ENCODE data around the gene C9. TPM values are rescaled to one million over a fixed set of nuclear protein-coding genes. Genes with fewer than 3 reads are reported as not detected.

The C9 gene
- total and polyA plus RNA-seq, 2 of the 4 experiments (the other 2 are of a cell fraction): not detected

- Histone ChIP-seq H3K4me2 (ENCODE audit: low read depth, low read length) (no peak overlapping the region), H2AFZ (replicated peaks; ENCODE audit: low read length, poor library complexity) (no peak overlapping the region), H3K18ac (ENCODE audit: low read depth, low read length) (no peak overlapping the region), H4K20me1 (ENCODE audit: insufficient read depth, low read length) (no peaks in the 10 kb centered on the region), H3K4me1 (ENCODE audit: control insufficient read depth, insufficient read depth, low read length) (no peaks in the 10 kb centered on the region), H3K27ac (ENCODE audit: insufficient read depth, low read length) (no peak overlapping the region), H2AK5ac (ENCODE audit: low read depth, low read length) (no peak overlapping the region), H2BK15ac (ENCODE audit: low read depth, low read length) (no peak overlapping the region), H4K91ac (ENCODE audit: insufficient read depth, low read depth, low read length) (no peak overlapping the region), H3K9ac (ENCODE audit: low read depth, low read length) (no peak overlapping the region), H3K4me3 (ENCODE audit: insufficient read depth, low read depth, low read length) (no peak overlapping the region), H3K79me1 (ENCODE audit: low read depth in 1 of 2, low read length in 2 of 2) (no peaks in the 10 kb centered on the region), H2BK120ac (ENCODE audit: low read depth, low read length) (no peak overlapping the region), H3K23ac (ENCODE audit: low read depth, low read length) (no peak overlapping the region), H4K5ac (ENCODE audit: low read depth, low read length) (no peak overlapping the region), H2BK20ac (ENCODE audit: low read depth, low read length) (no peak overlapping the region), H3K9me3 (ENCODE audit: control insufficient read depth, insufficient read depth, low read length) (no peaks in the 10 kb centered on the region), H3K56ac (ENCODE audit: extremely low read depth, insufficient read depth, low read length) (no peak overlapping the region), H3K14ac (replicated peaks; ENCODE audit: low read depth, low read length) (no peak overlapping the region), H3K36me3 (ENCODE audit: control insufficient read depth, insufficient read depth, low read length) (peaks cover 29% of the 10 kb centered on the region), H2AK9ac (replicated peaks; ENCODE audit: low read depth, low read length, poor library complexity) (no peak overlapping the region), H3K4ac (ENCODE audit: low read depth, low read length) (no peak overlapping the region), H2BK5ac (ENCODE audit: low read depth, low read length, poor library complexity, severe bottlenecking) (no peak overlapping the region), H3K27me3 (ENCODE audit: control insufficient read depth, insufficient read depth, low read length) (no peaks in the 10 kb centered on the region), H4K8ac (ENCODE audit: low read depth in 2 of 2, low read length in 2 of 2) (no peak overlapping the region), H3K9me1 (ENCODE audit: insufficient read depth, low read length) (no peaks in the 10 kb centered on the region; the same call in 1 of the 2 replicates)
- CTCF ChIA-PET: interaction anchor here (0.8 kb wide), 1 partner anchor 56 kb away, joined by 3 read pairs; the partner anchor contains the start of gene DAB2
- DNase-seq: no peak
- WGBS, 2 experiments (ENCODE audit: extremely low coverage in 2 of 2, insufficient read length in 1 of 2): no CpG with 5 or more reads among the region's 5 CpGs
- POLR2A ChIA-PET (ENCODE audit: unreplicated experiment): interaction anchor here (0.6 kb wide), 1 partner anchor 43 kb away, joined by 3 read pairs; no protein-coding TSS in a partner anchor
- dilution Hi-C loops (cut with HindIII; ENCODE audit: low sequenced_read_pairs, unreplicated experiment) (no loop called here), intact Hi-C loops (cut with micrococcal nuclease) (no loop called here), in situ Hi-C loops (cut with MboI; ENCODE audit: low sequenced_read_pairs) (no loop called here)
- no TSS peak for BruUV-seq (replicated peaks)
- TF ChIP-seq RCOR1 (IDR thresholded peaks at IDR 0.05; ENCODE audit: insufficient replicate concordance, low read length) (no peak), ELK1 (IDR thresholded peaks at IDR 0.05; ENCODE audit: borderline replicate concordance, low read depth, low read length) (no peak), CHD1 (IDR thresholded peaks at IDR 0.05; ENCODE audit: low read depth, low read length) (no peak), MAFK (IDR thresholded peaks at IDR 0.05; ENCODE audit: low read depth, low read length) (no peak), BHLHE40 (IDR thresholded peaks at IDR 0.05; ENCODE audit: low read depth, low read length) (no peak), USF2 (IDR thresholded peaks at IDR 0.05; ENCODE audit: low read depth, low read length) (no peak), RFX5 (IDR thresholded peaks at IDR 0.05; ENCODE audit: low read depth, low read length) (no peak), CTCF (conservative IDR thresholded peaks at IDR 0.05; ENCODE audit: low read depth, low read length) (no peak), SMC3 (IDR thresholded peaks at IDR 0.05; ENCODE audit: low read depth, low read length) (no peak)
- ATAC-seq (ENCODE audit: low read depth): no peak
Observed at GRCh38 chr5:39369123-39369815, 5.0 kb upstream of the C9 start.
